Measurements from ENCODE around the gene PLCL1. TPM values are rescaled to one million over a fixed set of nuclear protein-coding genes. Genes with fewer than 3 reads are reported as not detected.

The PLCL1 gene
- under 1 TPM; 0.33 to 0.34 TPM for total RNA-seq

DNA sequence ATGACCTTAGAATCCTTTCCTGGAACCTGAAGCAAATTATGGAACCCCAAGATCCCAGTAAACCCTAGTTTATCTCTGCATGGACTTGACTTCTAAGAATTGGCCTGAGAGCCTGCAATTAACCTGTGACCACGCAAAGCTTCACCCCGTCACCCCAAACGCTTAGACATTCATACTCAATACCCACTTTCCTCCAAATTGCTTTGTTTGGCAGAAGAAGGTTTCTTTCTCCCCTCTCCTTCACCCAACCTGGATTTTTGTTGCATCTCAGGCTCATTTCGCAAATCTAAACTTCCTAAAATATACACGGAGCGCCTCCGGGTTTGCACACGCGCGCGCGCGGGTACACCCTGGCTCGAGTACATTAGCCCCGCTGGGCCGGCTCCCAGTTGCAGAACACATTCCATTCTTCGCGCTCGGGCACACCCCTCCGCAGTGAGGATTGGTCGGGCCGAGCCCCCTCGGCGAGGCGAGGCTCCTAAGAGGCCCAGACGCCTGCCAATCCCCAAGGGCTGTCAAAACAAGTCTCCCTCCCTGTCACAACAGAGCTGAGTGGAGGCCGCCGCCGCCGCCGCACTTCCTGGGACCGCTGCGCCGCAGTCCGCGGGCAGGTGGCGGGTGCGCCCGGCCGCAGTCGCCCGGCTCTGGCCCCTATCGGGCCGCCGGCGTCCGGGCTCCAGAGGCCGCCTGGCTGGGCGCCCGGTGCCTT is at the start of gene PLCL1:
TSS of gene PLCL1 (plus strand) at position 545 of the 709 bp plus-strand sequence.

DNA sequence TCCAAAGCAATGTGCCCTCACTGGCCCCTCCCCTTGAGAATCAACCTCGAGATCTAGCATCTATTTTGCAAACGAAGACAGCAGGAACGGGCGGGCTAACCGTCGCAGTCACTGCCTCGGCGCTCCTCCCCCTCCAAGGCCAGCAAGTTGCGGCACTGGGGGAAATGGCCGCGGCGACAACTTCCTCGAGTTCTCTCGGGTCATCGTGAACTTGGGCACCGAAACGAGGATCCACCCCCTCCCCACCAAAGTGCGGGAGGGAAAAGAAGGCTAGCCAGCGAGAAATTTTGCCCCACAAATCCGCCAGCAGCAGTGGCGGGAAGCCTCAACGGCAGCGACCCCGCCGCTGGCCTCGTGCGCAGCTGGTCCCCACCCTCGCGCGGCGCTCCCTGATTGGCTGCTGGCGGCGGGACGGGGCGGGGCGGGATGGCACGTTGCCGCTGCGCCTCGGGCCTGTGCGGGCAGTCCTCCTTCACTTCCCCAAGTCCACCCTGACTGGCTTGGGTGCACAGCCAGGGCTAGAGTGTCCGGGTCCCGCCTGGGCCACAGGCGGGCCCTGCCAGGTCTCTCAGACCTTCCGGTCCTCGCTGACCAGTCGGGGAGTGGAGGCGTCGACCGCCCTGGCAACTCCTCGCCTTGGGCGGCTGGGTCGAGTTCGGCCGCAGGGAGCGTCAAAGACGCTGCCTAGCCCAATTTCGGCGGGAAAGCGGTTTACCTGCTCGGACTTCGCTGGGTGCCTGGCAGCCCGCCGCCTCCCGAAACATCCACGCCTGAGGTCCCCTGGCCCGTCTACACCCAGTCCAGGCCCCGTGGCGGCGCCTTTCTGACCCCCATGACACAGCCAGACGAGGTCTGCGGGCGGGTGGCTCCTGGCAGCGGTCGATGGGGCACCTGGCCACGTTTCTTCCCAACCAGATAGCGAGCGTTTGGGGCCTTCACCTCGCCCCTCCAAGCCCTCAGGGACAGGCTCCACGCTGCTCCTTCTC is 19.1 kb upstream of the PLCL1 start, which contains the start of gene BOLL:
TSS of gene BOLL (minus strand) at position 364 of the 986 bp plus-strand sequence. CDS start 3,469 bp downstream, outside the sequence.

Other genes with a start within 250 kb of the PLCL1 start
- gene RFTN2, start 129.0 kb upstream of the PLCL1 start, total RNA-seq: 1 to 10 TPM; 2.0 to 5.9 TPM
- gene MARS2, start 99.2 kb upstream of the PLCL1 start, total RNA-seq: 10 to 100 TPM in 1 of 2 donors, 1 to 10 TPM in 1; 6.2 to 15.0 TPM
- not detected for gene BOLL, start 19.3 kb upstream of the PLCL1 start, total RNA-seq